ENCODE results near the gene BNIP5.
A peak's percentile ranks its signal among the peaks of the same experiment; 100 is the strongest.

Gene BNIP5

DNA sequence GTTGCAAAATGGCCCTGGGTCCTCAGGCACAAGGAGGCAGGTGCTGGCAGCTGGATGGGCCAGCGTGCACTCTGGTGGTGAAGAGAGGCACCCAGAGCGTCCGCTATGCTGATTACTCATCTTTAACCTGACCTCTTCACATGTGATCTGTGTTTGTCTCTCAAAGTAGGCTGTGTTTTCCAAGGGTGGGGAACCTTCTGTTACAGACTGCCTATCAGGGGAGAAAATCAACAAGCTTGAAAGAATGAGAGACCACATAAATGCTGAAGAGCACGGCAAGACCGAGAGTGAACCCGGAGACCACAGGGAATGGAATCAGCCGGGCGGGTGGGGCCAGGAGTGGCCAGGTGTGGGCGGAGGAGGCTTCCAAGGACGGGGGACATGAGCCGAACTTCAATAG lies 16.2 kb downstream of the BNIP5 start:
- DNase-seq: no peak

DNA sequence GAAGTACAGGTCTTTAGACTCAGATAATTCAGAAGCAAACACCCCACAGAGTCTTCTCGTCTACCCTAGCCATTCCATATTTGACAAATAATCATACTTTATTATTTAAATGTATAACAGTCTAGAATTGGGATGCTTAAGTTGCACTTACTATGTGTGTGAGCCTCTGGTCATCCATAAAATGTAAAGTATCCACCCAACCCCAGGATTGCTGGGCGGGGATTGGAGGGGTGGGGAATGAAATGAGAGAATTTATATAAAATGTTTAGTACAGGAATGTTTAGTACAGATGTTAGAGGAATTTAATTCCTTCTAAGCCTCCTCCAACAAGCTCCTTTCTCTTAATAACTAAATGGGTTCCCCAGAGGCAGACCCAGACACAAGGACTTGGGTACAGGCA lies 16.9 kb downstream of the BNIP5 start:
- no peak for DNase-seq

DNA sequence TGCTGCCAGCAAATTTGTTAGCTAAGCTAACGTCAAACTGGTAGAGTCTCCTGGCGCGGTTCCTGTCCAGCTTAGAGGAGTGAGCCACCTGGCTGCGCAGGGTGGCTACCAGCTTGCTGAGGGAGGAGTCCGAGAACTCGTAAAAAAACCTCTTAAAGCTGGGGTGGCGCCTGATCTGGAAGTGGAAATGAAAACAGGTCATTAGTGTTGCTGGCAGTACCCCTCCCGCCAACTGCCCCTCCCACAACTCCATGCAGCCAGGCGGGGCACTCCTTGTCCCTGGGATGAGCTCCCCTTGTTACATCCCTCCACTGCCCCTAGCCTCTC lies 17.3 kb downstream of the BNIP5 start:
- no peak for DNase-seq

GRCh38 chr6:36318690-36319435 lies 17.8 kb downstream of the BNIP5 start:
- no peak for DNase-seq

GRCh38 chr6:36317623-36318022 lies 19.1 kb downstream of the BNIP5 start:
- no peak for DNase-seq

DNA sequence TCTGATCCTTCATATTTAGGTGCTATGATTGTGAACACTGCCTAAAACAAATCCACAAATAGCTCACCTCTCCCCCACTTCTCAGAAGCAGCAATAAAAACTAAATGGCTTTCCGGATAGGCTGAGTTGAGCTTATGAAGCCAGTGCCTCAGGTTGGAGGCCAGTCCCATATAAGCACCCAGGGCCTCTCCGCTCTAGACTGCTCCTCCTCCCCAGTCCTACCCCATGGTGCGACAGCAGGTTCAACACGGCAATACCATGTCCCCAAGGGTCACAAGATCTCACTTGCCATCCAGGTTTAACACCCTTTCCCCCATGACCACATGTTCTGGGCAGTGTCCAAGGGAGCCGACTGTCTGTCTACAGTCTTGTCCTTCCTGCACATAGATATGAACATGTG lies 20.8 kb downstream of the BNIP5 start:
- DNase-seq: no peak

GRCh38 chr6:36314221-36315014 lies 22.3 kb downstream of the BNIP5 start:
- no peak for DNase-seq

DNA sequence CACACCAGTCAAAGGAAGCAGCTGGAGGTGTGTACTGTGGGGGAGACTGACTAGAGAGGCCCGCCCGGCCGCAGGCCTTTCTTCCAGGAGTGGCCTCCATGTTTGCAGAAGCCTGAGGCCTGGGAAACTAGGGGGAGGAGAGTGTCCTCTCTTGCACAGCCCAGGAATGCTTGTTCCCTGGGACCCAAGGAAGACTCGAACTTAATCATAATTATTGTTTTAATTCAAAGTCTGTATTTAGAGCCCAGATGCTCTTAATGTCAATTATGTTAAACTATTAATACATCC lies 23.1 kb downstream of the BNIP5 start:
- no peak for DNase-seq

DNA sequence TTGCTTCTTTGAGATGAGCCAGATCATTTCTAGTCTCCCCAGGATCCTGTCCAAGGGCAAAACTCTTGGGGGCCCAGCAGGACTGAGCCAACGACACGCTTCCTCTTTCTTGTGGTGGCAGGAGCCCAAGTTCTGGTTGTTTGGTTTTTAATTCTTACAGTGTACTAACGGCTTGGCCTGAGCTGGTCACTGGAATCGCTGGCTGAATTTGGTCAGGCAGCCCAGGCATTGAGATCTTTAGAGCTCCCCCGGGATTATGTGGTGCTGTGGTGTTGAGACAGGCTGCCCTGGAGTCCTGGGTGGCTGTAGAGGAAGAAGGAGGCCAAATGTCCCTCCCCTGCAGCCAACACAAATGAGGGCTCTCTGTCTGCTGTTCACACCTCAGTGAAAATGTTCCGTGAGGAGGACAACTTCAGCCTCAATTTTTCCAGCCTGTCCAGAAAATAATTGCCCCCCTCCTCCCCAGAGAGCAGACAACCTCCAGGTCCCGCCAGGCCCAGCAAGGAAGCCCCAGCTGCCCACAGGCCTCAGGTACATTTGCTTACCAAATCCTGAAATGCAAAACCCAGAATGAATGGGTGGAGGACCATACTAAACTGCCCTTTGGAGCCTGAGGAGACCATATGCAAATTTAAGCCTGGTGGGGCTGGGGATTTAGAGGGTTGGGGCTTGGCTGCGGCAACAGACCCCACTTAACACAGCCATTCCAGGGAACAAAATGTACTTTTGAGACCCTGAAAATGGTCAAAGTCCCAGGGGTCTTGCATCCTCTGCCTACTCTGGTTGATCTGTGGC lies 23.6 kb downstream of the BNIP5 start:
- DNase-seq: peak in 1 of 2 donors; percentile 36

DNA sequence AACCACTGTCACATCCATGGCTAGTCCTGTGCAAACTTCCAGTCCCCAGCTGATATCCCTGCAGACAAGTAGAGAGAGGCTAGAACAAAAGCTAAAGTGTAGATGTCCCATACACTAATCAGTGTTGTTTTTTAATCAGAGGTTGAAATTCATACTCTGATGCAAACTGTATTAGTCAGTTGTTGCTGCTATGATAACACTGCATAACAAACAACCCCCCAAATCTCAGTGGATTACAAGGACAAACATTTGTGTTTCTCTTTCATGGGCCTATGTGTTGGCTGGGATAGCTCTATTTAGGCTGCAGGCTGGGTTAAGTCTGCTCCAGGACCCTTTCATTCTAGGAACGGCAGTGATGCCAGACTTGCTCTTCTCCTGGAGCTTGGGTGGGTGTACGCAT lies 26.8 kb downstream of the BNIP5 start:
- DNase-seq: no peak

GRCh38 chr6:36309203-36309602 lies 27.5 kb downstream of the BNIP5 start:
- DNase-seq: no peak

- no peak for DNase-seq
Measured at GRCh38 chr6:36308514-36308913, 28.2 kb downstream of the BNIP5 start.

DNA sequence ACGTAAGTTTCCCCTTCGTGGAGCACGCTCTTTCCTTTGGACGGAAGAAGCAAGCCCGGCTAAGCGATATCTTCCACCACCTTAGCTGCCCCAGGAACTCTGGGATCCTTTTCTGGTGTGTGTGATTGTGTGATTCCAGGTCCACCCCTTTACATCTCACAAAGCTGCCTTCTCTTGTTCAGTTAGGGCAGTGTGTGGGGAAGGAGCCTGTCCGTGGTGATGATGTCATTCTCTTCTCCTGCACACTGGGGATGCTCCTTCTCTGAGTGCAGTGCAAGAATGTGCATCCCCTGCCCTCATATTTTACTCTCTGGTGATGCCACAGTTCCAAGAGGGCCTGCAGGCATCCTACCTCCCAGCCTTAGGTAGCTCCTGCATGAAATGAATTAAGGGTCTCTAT lies 30.3 kb downstream of the BNIP5 start:
- DNase-seq: peak in 1 of 2 donors; percentile 37

GRCh38 chr6:36305885-36306284 lies 30.8 kb downstream of the BNIP5 start:
- DNase-seq: no peak

DNA sequence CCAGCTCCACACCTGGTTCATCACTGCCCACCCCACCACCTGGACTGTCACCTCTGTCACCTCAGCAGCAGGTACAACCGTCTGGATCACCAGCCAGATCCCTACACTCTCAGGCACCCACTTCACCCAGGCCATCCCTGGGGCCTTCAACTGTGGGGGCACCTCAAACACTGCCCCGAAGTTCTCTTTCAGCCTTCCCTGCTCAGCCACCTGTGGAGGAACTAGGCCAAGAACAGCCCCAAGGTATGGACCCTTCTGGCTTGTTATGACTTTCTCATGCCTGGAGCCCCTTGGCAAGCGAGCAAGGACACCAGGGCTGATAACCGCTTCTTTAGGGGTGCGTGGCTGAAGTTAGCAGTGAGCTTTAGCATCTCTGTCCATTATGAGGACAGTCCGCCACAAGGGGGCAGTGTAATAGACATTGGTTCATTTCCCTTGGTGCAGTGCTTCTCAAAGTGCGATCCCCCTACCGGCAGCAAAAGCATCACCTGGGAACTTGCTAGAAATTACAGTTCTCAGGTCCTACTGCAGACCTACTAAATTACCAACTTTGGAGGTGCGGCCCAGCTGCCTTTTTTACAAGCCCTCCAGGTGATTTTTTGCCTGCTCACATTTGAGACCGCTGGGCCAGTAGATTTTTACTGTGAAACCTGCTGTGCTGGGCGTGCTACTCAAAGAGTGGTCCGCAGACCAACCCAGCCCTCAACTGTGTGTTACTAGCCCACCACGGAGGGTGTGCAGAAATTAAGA lies 34.3 kb downstream of the BNIP5 start:
- peak; percentile 75 to 99 for DNase-seq

GRCh38 chr6:36301781-36302180 lies 34.9 kb downstream of the BNIP5 start:
- no peak for DNase-seq

DNA sequence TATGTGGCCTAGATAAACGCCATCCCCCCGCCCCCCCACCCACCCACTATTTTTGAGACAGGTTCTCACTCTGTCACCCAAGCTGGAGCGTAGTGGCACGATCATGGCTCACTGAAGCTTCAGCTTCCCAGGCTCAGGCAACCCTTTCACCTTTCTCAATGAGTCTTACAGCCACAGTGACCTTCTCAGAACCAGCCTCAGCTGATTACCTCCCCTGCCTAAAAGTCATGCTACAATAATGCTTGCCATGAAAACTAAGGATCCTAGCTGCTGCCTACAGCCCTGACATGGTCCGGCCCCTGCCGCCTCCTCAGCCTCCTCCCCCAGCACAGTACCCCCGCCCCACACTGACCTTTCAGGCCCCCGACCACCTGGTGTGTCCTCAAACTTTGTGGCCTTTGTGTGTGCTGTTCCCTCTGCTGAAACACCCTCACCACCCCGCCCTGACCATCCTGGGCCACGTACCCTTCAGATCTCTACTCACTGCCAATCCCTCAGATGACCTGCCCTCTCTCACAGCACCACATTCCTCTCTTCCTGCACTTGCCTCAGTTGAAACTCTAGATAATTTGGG lies 35.5 kb downstream of the BNIP5 start:
- no peak for DNase-seq

- DNase-seq: no peak
Measured at GRCh38 chr6:36298027-36298426, 38.7 kb downstream of the BNIP5 start.

GRCh38 chr6:36297511-36297910 lies 39.2 kb downstream of the BNIP5 start:
- DNase-seq: no peak

DNA sequence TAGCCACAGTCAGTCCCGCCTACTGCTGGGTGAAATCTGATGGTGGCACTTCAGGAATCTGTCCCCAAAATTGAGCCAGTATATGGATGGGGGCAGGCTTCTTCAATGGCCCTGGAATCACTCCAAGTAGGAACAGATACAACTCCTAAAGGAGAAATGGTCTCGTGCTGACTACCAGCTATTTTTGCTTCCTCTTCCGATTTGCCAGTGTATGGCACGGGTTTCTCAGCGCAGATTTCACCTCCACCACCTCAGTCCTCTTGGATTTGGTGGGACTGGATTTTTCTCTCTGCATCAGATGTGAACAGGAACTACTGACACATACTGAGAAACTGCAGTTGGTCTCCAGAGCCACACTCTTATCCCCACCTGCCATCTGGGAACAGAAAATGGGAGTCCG lies 39.6 kb downstream of the BNIP5 start:
- peak in 1 of 2 donors; percentile 30 for DNase-seq

DNA sequence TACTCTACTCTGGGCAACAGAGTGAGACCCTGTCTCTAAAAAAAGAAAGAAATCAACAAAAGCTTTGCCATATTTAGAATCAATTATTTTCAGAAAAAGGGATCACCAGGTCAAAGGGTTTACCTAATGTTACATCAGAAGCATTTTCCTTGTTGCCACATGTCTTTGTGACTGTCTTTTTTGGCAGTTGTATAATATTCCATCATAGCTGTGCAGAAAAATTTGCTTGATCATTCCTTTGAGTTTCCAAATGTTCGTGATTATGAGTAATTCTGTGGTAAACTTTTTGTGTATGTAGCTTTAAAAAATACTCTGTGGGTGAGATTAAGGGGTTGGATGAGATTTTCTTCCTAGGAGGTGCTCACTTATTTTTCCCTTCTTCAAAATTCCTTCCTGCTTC lies 40.4 kb downstream of the BNIP5 start:
- peak; percentile 73 to 75 for DNase-seq

GRCh38 chr6:36292170-36292569 lies 44.5 kb downstream of the BNIP5 start:
- no peak for DNase-seq

Measured in inflammatory macrophage treated with lipopolysaccharide for 1 hour (primary cell).